Tibial nerve (tissue), 3 donors: ENCODE measurements around the gene SNAP29.

Experiments
- POLR2A ChIP-seq, 2 donors: fragments of 450-650 bp; IDR thresholded peaks; one replicate each; pipeline ENCODE4 v1.6.1; 2017; ENCODE audit warnings: antibody characterized with exemption in 2 of 2, mild to moderate bottlenecking in 2 of 2, moderate library complexity in 2 of 2
- TF ChIP-seq, protein P1 (sequence below), 5 experiments: fragments of 200-600 bp in 3 of 5; fragments of 450-650 bp in 2 of 5; sonication (generic) in 3 of 5; IDR thresholded peaks; one replicate each; pipeline ENCODE4 v1.5.1; 2016 to 2019; ENCODE audit warnings: antibody characterized with exemption in 5 of 5, mild to moderate bottlenecking in 3 of 5, moderate library complexity in 2 of 5

- TF ChIP-seq, protein P1, sequence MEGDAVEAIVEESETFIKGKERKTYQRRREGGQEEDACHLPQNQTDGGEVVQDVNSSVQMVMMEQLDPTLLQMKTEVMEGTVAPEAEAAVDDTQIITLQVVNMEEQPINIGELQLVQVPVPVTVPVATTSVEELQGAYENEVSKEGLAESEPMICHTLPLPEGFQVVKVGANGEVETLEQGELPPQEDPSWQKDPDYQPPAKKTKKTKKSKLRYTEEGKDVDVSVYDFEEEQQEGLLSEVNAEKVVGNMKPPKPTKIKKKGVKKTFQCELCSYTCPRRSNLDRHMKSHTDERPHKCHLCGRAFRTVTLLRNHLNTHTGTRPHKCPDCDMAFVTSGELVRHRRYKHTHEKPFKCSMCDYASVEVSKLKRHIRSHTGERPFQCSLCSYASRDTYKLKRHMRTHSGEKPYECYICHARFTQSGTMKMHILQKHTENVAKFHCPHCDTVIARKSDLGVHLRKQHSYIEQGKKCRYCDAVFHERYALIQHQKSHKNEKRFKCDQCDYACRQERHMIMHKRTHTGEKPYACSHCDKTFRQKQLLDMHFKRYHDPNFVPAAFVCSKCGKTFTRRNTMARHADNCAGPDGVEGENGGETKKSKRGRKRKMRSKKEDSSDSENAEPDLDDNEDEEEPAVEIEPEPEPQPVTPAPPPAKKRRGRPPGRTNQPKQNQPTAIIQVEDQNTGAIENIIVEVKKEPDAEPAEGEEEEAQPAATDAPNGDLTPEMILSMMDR (IDR thresholded peaks at IDR 0.05) = no peak
- TF ChIP-seq POLR2A (IDR thresholded peaks at IDR 0.05) = no peak
Measured at GRCh38 chr22:20904980-20905355, 46.2 kb downstream of the SNAP29 start.
